Activated CD8-positive, alpha-beta memory T cell treated with anti-CD3 and anti-CD28 coated beads, Interleukin-2, amount 50 U/mL, for 48 hours (primary cell): ENCODE data around the gene CSMD2.

Source experiments
- DNase-seq: peaks from one replicate; pipeline ENCODE4 v3.0.0-alpha.2; 2020

CSMD2 gene

DNA sequence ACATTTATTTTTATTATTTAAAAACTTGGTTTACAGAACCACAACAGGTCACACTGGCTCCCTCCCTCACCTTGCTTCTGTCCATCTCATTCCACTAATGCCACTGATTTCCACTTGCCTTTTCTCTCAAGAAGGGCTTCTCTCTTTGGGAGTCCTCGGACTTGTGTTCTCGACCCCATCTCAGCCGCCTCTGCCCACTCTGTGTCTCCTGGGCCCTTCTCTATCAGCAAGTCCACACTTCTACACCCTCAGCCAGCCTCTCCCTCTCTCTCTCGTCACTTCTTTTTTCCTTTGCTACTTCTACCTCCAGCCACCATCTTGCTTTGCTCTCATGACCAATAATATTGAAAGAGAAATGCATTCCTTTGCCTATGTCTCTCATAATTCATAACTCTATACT is 171.7 kb downstream of the CSMD2 start:
- no peak for DNase-seq

DNA sequence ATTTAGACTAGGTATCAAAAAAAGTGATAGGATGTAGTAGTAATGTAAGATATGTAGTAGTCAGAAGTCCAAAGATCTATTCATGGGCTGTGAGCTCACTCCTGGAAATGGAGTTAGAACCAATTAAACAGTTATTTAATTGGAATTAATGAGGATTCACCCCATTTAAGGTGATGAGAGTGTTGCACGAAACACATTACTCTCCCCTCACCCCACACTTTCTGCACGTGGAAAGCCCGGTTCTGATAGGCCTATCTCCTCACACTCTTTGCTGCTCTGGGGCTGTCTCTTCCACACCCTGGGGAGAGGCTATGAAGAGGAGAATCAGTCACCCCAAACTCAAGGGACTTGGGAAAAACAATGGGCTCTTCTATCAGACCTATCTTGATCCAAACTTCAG is 174.7 kb downstream of the CSMD2 start:
- no peak for DNase-seq

DNA sequence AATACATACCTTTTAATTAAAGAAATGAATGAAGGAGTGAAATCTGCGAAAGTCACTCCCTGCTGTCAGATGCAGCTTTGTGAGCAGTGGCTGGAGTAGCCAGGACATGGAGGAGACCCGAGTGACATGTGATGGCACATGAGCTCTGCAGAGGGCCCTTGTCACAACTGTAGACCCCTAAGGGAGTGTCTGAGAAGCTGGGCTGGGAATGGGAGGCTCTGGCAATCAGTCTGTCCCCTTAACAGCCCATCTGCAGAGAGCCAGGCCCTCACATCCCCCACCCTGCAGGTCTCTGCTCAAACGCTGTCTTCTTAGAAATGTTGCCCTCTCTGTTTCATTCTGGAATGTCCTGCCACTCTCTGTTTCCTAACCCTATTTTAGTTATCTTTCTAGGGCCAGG is 176.9 kb downstream of the CSMD2 start:
- DNase-seq: no peak

DNA sequence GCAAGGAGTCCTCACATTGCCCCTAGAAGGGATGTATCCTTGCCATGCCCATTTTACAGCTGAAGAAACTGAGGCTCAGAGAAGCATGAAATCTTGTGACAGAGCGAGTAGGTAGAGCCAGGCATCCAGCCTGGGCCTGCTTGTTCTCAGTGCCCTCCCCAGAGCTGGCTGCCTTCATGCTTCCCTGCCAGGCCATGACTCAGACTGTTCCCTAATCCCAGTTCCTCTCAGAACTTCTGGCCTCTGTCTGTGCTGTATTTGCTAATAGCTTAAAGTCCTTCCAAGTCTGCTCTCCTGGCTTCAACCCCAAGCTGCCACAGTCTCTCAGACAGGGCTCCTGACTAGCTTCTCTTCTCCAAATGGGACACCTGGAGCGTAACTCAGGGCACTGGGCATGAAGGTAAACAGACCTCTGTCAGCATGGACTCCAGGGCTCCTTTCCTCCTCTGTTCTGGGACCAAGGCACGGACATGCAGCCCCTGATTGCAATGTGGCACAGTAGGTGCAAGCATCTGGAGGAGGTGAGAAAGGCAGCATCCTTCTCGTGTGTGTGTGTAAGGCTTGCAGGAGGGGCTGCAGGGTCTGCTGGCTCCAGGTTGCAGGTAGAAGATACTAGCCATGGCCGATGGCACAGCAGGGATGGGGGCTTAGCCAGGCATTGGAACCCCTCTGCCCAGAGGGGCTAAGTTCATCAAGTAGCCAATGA is 178.5 kb downstream of the CSMD2 start:
- DNase-seq: no peak

DNA sequence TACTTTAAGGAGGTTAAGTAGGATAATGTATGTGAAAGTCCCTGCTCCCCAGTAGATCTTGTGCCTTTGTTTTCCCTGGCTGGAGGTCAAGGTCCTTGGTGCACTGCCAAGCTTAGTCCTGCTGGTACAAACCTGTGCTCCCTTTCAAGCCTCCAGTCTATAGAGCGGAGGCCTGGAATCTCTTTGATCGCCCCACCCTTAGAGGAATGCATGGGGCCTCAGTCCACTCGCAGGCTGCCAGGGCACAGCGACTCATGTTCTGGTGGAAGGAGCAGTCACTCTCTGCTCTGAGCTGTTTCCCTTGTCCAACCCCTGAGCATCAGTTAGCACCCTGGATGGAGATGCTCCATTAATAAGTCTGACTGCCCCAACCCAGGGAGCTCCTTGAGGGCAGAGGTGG is 179.4 kb downstream of the CSMD2 start:
- DNase-seq: no peak

DNA sequence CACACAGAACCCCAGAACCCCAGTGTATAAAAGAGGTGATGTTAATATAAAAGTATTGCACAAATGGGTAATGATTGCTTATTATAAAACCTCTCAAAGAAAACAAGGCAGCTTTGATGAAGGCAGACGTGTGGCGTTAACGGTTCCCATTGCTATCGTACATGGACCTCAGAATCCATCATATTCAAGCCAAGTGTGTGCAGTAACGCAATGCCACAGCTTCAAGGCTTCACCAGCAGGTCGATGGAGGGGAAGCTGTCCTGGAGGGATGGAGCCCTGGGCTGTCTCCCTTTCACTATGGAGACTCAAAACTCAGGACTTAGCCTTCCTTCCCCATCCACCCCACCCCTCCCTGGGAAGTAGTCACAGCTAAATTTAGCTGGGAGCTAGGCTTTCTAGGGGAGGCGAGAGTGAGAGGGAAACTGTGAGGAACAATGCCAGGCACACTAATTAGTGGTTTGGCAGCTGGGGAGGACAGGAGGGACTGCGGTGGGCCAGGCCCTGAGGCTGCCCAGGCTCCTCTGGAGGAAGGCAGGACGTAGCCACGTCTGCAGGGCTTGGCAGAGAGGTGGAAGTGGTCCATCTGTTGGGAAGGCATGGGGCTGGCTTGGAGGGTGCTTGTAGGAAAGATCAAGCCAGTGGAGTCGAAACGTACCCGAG is 180.0 kb downstream of the CSMD2 start:
- no peak for DNase-seq

DNA sequence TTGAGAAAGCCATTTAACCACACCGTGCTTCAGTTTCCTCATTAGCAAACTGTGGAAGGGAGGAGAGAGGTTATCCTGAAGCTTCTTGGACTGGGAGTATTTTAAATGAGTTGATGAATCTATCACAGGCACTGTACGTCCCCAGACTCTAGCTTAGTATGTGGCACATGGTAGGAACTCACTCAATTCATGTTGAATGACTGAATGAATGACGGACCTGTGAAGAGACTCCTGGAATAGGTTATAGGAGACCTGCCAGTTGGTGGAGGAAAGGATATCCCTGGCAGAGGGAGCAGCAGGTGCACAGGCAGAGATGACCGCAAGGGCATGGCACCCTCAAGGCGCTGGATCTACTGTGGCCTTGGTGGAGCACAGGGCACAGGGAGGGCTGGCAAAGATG is 182.6 kb downstream of the CSMD2 start:
- DNase-seq: no peak

DNA sequence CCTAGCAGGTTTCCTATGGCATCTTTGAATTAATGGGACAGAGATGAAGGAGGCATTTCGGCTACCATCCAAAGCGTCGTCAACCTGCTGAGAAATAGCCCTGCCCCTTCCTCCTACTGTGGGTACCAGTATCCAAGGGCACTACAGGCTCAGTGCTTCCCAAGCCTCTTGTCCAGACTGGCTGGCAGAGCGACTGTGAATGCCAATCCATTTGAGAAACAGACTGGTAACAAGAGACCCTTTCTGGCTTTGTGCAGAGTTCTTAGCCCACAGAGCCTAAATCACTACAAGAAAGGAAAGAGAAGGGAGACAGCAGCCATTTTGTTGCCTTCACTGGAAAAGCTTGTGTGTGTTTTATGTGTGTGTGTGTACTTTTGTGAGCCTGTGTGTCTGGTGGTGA is 185.7 kb downstream of the CSMD2 start:
- no peak for DNase-seq

DNA sequence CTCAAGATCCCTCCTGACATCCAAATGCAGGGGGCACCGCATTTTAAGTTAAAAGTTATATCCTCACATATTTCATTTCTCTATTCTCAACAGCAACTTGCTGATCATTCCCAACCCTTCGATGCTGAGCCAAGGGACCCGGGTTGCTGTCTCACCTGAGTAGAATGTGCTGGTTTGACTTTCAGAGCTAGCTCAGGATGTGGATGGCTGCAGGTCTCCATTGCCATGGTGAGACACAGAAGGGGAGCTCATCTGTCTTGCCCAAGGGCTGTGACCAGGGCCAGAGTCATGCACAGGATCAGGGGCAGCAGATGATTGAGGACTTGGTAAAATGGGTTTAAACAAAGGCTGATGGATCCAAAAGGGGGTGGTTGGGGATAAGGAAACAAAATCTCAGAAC is 189.1 kb downstream of the CSMD2 start:
- no peak for DNase-seq

DNA sequence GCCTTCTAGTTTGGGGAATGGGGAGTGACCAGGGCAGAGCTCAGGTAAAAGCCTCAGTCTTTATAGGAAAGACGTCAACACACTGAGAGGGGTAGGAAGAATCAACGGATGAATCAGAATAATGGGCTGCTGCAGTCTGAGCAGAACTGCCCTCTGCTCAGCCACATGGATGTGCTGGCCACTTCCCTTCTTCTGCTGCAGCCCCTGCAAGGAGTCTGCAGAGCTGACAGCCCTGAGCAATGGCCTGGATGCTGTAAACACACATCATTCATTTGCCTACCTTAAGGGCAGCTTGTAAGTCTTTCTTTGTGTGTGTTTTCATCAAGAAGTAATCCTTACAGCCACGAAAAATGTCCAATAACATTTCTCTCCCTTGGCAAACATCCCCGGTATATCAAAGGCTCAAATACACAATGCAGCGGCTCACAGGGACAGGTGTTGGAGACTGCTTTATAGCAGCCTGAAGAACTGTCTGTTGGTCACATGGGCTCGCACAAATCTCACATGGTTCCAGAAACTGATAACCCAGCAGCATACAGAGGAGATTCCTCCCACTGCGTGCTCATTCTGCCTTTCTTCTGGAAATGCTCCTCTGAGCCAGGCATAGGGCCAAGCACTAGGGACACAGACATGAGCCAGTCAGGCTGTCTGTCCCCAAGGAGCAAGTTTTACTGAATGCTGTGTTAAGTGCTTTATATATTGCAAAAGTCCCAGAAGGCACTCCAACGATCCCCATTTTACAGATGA is 191.1 kb downstream of the CSMD2 start:
- DNase-seq: no peak

DNA sequence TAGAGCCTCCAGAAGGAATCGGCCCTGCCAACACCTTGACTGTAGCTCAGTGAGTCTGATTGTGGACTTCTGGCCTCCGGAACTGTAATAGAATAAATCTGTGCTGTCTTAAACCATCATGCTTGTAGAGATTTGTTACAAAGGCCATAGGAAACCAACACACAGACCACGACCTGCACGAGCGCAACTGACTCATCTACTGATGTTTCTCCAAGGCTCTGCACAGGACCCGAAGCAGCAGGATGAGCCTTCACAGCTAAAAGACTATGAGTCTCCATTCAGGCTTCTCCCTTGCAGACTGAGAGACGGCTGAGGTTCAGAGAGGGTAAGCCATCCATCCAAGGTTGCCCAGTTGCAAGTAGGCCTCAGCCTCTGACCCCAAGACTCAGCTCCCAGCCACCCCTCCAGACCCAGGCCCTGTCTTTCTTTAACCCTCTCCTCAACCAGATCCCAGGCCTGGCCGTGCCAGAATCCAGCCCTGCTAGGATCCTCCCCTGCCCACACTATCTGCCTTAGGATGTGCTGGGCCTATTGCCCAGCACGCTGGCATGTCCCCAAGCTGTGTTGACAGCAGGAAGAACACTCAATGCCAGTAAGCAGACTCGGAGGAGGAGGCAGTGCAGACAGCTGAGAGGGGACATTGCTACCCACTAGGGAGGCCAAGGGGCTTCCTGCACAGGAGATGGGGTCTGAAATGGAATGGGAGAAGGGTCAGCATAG is 192.2 kb downstream of the CSMD2 start:
- DNase-seq: no peak

DNA sequence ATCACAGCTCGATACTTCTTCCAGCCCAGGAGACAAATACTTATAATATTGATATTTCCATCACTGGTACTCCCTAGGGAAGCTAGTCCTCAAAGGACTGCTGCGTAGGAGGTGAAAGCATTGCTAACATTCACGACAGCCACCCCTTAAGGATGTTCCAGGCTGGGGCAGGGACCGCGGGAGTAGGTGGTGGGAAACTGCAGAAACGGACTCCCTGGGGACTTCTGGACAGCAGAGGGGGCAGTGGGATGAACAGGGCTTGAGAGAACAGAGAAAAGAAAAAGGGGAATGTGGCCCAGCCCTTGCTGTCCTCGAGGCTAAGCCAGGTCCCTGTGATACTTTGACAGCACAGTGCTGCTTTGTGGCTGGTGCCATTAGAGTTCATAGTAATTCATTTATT is 193.1 kb downstream of the CSMD2 start:
- no peak for DNase-seq

DNA sequence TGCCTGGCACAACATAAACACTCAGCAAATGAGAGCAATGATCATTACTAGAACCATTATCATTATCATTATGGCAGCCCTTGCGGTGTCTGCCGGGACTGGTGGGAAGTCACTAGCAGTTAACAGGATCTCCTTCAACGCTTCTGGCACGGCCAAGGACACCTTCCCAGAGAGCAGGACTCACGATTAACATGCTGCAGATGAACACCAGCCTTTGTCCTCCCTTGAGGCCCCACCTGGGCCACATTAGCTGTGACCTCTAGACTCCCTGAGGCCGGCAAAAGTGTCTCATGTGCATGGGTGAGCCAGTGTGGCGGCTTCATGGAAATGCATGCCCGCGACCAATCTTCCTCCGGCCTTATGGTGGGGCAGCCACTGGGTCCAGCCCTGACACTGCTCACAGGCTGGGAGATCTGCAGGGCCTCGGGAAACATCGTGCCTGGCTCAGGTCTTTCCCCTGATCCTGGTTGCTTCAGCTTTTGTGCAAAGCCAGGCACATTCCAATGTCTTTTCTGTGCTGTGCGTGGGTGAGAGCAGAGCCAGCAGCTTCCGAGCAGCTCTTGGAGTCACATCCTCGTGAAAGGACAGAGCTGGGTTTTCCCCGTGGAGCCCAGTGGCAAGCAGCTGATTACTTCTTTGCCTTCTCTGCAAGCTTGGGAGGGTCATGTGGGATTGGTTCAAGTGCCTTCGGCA is 193.9 kb downstream of the CSMD2 start:
- no peak for DNase-seq

DNA sequence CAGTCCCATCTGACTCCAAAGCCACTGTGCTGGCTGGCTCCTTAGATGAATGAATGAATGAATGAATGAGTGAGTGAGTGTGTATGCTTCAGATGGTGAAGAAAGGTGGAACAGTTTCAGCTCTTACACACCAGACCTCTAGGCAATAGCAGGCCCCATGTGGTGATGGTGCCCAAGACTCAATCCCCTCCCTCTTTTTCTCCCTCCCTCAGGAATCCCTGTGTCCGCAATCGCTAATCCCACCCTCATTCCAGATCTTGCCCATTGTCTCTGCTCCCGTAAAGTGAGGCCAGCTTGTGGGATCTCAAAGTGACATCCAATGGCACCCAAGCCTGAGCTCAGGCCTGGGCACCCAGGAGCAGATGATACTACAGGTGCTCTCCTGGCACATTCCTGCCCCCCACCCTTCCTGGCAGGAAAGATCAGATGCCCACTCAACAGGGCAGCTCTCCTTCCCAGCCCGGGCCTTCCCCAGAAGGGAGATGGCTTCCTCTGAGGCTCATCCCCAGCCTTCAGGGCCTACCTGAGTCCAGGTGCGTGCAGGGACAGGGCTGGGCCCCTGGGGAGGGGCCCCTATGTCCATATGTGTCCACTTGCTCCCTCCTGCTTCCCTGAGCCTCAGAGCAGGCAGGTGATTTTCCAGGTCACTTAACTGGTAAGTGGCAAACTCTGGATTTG is 194.7 kb downstream of the CSMD2 start:
- DNase-seq: no peak

DNA sequence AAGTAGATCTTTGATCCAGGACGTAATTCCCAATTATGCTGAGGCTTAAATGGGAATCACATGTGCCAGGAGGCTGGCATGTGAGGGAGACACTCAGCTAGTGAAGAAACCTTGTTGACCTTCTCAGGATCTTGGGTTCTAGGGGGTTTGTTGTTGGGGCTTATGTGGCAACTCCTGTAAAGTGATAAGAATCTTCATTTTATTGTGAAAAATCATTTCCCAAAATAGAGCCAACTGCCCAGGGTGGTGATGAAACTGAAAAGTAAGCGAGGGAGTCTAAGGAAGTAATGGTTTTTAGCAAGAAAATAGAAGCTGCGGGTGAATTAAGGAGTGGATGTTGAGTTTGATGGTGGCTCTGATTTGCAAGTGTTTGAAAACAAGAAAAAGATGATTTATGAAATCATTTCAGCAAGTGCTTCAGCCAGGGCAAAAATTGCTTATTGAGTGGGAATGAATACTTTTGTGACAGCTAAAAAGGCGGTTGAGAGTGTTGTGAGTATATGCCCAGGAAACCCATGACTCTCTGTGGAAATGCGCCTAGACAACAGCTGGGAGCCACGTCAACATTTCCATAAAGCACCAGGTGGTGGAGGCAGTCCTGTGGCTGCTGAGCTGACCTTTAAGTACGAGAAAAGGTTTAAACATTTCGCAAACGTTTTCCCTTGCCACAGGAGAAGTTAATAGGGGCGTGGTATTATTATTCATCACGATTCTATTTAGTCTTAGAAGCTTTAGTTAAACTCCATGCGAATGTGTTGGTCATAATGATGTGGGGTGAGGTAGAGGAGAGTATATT is 198.5 kb downstream of the CSMD2 start:
- no peak for DNase-seq

DNA sequence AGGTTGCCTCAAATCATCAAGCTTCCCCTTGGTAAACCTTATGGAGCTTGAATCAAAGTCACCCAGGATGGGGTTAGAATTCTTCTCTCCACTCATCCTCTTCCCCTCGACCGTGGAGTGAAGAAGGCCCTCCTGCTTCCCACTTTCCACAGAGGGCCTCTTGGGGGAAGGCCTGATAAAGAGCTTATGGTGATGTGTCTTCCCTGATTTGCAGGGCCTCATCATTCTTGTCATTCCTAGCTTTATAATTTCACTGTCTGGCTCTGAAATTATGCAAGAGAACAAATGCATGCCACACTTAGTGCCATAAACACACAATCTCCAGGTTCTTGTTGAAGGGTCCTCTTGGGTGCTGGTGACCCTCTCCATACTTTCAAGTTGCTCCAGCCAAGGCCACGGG is 199.9 kb downstream of the CSMD2 start:
- DNase-seq: no peak

DNA sequence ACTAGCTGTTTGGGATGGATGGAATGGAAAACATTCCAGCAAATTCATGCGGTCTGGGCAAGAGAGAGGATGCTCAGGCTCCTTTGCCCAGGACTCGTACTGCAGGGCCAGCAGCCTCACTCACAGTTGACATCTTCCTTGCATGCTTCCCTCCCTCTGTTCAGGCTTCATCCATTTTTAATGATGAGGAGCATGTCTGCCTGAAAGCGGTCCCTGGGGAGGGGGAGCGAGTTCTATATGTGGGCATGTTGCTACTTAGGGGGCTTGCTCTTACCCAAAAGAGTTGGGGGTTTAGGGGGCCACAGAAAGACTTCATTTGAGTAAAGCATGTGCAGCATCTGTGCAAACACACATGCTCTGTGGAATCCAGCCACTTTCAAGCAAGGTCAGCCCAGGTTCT is 203.0 kb downstream of the CSMD2 start:
- DNase-seq: no peak

DNA sequence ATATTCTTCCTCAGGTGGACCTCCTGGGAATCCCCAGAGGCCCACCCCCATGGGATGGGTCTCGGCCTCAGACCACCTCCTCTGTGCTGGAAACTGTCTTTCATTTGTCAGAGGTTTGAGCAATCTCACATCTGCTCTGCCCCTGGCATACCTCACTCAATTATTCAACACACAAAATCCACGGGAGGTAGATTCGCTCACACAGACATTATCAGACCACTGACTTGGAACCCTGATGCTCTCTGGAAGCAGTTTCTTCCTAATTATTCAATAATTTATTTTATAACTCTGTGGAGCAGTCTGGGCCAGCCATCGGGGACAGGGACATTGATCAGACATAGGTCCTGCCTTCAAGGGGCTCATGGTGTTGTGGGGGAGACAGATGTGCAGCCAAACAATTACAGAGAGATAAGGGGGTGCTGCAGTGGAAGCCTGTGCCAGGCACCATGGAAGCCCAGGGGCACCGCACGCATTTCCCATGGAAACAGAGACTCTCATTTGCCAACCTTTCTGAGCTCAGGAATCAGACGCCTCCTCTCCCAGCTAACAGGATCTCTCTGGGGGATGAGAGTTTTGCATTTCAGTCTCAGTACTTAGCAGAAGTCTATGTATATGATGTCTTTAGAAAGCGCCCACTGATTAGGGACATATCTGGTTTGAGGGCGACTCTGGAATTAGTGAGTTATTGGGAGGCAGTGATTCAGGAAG is 204.7 kb downstream of the CSMD2 start:
- no peak for DNase-seq

DNA sequence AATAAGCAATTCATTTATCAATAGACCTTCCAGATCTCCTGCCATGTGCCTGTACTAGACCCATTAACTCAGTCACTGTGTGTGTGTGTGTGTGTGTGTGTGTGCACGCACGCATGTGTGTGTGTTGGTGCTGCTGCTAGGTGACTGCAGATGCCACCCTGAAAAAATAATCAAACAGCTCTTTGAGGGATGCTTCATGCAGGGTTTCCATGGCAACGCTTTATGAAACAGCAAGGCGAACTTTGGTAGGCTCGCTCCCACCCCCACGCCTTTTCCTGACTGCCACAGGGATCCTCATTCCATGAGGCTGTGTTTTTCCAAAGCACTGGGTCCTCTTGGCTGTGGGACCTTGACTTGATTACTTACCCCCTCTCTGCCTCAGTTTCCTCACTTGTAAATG is 207.2 kb downstream of the CSMD2 start:
- DNase-seq: no peak

DNA sequence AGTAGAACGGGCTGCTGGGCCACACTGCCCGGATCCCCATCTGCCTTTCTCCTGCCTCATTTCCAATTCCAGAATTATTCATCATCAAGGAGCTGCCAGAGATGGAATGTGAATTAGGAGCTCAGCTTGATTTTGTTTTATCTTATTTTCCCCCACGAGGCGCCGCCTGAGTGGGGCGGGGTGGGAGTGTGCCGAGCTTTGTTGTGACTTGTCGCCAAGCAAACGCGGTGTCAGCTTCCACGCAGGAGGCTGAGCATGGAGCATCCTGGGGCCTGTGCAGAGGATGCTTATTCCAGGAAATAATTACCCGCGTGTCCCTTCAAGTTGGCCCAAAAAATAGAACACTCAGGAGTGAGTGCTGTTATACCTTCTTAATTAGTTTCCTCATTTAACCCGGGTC is 209.9 kb downstream of the CSMD2 start:
- no peak for DNase-seq

DNA sequence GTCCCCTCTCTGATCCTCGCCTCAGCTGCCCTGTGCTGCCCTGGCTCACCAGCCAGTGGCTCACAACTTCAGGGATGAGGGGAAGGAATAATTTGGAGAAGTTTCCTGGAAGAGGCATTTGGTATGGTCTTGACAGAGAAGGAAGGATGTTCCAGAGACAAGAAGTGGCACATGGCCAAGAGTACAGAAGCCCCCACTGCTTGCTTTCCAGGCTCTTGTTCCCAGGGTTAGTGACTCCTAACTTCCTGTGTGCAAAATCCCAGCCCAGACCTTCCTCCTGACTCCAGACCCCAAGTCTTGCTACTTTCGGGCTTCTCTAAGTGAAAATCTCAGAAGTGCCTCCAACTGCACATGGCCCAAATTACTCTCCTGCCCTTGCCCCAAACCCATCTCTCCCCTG is 215.5 kb downstream of the CSMD2 start:
- DNase-seq: no peak
